SU-DHL-6 (cell line): ENCODE measurements around the gene KCNA1.

Source experiments
- EZH2phosphoT487 ChIP-seq: fragments of 200-600 bp; sonication (generic), shearing (Covaris generic); conservative IDR thresholded peaks from 2 replicates; pipeline ENCODE4 v1.6.1; 2018; ENCODE audit warnings: mild to moderate bottlenecking, antibody characterized with exemption, low read length, moderate library complexity, mixed read lengths
- TF ChIP-seq, protein P1 (sequence below): fragments of 200-600 bp; sonication (generic); IDR thresholded peaks from one replicate; pipeline ENCODE4 v1.5.1; 2017; ENCODE audit warnings: antibody characterized with exemption, mild to moderate bottlenecking, low read length, moderate library complexity; ENCODE audit not compliant: insufficient read depth, poor library complexity, severe bottlenecking

DNA sequence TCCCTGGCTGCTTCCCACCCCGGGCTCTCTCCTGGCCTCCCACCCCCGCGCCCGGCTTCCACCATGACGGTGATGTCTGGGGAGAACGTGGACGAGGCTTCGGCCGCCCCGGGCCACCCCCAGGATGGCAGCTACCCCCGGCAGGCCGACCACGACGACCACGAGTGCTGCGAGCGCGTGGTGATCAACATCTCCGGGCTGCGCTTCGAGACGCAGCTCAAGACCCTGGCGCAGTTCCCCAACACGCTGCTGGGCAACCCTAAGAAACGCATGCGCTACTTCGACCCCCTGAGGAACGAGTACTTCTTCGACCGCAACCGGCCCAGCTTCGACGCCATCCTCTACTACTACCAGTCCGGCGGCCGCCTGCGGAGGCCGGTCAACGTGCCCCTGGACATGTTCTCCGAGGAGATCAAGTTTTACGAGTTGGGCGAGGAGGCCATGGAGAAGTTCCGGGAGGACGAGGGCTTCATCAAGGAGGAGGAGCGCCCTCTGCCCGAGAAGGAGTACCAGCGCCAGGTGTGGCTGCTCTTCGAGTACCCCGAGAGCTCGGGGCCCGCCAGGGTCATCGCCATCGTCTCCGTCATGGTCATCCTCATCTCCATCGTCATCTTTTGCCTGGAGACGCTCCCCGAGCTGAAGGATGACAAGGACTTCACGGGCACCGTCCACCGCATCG, 1.8 kb downstream of the KCNA1 start:
- TF ChIP-seq EZH2phosphoT487 = no peak
- TF ChIP-seq, protein P1, sequence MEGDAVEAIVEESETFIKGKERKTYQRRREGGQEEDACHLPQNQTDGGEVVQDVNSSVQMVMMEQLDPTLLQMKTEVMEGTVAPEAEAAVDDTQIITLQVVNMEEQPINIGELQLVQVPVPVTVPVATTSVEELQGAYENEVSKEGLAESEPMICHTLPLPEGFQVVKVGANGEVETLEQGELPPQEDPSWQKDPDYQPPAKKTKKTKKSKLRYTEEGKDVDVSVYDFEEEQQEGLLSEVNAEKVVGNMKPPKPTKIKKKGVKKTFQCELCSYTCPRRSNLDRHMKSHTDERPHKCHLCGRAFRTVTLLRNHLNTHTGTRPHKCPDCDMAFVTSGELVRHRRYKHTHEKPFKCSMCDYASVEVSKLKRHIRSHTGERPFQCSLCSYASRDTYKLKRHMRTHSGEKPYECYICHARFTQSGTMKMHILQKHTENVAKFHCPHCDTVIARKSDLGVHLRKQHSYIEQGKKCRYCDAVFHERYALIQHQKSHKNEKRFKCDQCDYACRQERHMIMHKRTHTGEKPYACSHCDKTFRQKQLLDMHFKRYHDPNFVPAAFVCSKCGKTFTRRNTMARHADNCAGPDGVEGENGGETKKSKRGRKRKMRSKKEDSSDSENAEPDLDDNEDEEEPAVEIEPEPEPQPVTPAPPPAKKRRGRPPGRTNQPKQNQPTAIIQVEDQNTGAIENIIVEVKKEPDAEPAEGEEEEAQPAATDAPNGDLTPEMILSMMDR = no peak
